Measurements from ENCODE around the gene RPLP2.

Gene RPLP2

GRCh38 chr11:777288-778255, 32.2 kb upstream of the RPLP2 start, which contains the start of gene GATD1 (continued):
- TF ChIP-seq ZNF692 (tag by site-specific recombination; IDR thresholded peaks at IDR 0.05) (0 out of 2 replicates have a peak, but pooled peaks have one; percentile 43), ZNF335 (tag by site-specific recombination; conservative IDR thresholded peaks at IDR 0.05) (peak; percentile 78)

GRCh38 chr11:778976-779954, 30.5 kb upstream of the RPLP2 start:
- TF ChIP-seq ZBTB11 (tag by site-specific recombination; conservative IDR thresholded peaks at IDR 0.05; ENCODE audit: low read depth) (no peak), ZIC2 (tag by site-specific recombination; IDR thresholded peaks at IDR 0.05) (peak; percentile 54; the same call in 1 of the 2 replicates), SCRT2 (tag by site-specific recombination; IDR thresholded peaks at IDR 0.05) (peak; percentile 43; the same call in 1 of the 2 replicates), HIC1 (tag by site-specific recombination; IDR thresholded peaks at IDR 0.05) (0 out of 2 replicates have a peak, but pooled peaks have one; percentile 10)
- ChIA-PET CTCF (no interaction called here), POLR2A (interaction anchor here (0.8 to 2.1 kb wide), 3 partner anchors 11 to 64 kb away, joined by 3 to 6 read pairs (median 3); partner anchors contain the start of genes CEND1 and TSPAN4)
- Histone ChIP-seq H3K27ac (ENCODE audit: extremely low read depth, low read depth, low read length) (no peak overlapping the region), H3K4me1 (ENCODE audit: control insufficient read depth, insufficient read depth, low read length) (no peaks in the 10 kb centered on the region; the same call in 1 of the 2 replicates), H3K4me3 (ENCODE audit: low read depth, low read length) (no peak overlapping the region), H3K36me3 (ENCODE audit: control insufficient read depth in 2 of 2, insufficient read depth in 1 of 2, low read length in 2 of 2) (peaks cover 0 to 54% of the 10 kb centered on the region in 2 experiments; a peak in 2 of 3 replicates), H3K9me3 (ENCODE audit: control insufficient read depth, insufficient read depth, low read depth, low read length) (no peaks in the 10 kb centered on the region)

GRCh38 chr11:779955-780532, 29.7 kb upstream of the RPLP2 start:
- no peak overlapping the region for H3K27ac ChIP-seq (ENCODE audit: extremely low read depth, low read depth, low read length)
- POLR2A ChIA-PET, result interaction anchor here (2.1 kb wide), 1 partner anchor 10 kb away, joined by 6 read pairs; the partner anchor contains the start of gene CEND1
- H3K9me3 ChIP-seq (ENCODE audit: control insufficient read depth, insufficient read depth, low read depth, low read length), result no peaks in the 10 kb centered on the region
- peaks cover 0 to 48% of the 10 kb centered on the region in 2 experiments; a peak in 2 of 3 replicates for H3K36me3 ChIP-seq (ENCODE audit: control insufficient read depth in 2 of 2, insufficient read depth in 1 of 2, low read length in 2 of 2)
- H3K4me3 ChIP-seq (ENCODE audit: low read depth, low read length), result no peak overlapping the region
- CTCF ChIA-PET, result no interaction called here
- TF ChIP-seq KLF10 (tag by site-specific recombination; IDR thresholded peaks at IDR 0.05), result no peak
- no peak for TF ChIP-seq BCL11B (tag by site-specific recombination; IDR thresholded peaks at IDR 0.05; ENCODE audit: low read depth)
- TF ChIP-seq ZNF221 (tag by site-specific recombination; IDR thresholded peaks at IDR 0.05; ENCODE audit: borderline replicate concordance), result no peak
- no peak for TF ChIP-seq ZBTB10 (tag by site-specific recombination; IDR thresholded peaks at IDR 0.05)
- no peak for TF ChIP-seq ZNF664 (tag by site-specific recombination; IDR thresholded peaks at IDR 0.05)
- no peak for TF ChIP-seq ZNF596 (tag by site-specific recombination; IDR thresholded peaks at IDR 0.05)
- TF ChIP-seq MYNN (tag by site-specific recombination; IDR thresholded peaks at IDR 0.05; ENCODE audit: borderline replicate concordance), result no peak
- no peaks in the 10 kb centered on the region; the same call in 1 of the 2 replicates for H3K4me1 ChIP-seq (ENCODE audit: control insufficient read depth, insufficient read depth, low read length)

Data from HEK293 (cell line).